Thyroid gland (tissue), 4 donors: ENCODE results near the gene SP8. TPM values are rescaled to one million over a fixed set of nuclear protein-coding genes. Genes with fewer than 3 reads are reported as not detected.

Experiments used
- DNase-seq, 2 donors: peaks; one replicate each; pipeline ENCODE4 v3.0.0-alpha.2; 2019
- H3K27ac ChIP-seq, 3 donors: fragments of 200-600 bp; sonication (generic); 1 replicate in 2 of 3; 2 replicates in 1 of 3; pipeline ENCODE4 v1.5.1; 2016 to 2019; ENCODE audit warnings: mild to moderate bottlenecking in 1 of 3, moderate library complexity in 1 of 3
- H3K27me3 ChIP-seq: fragments of 200-600 bp; sonication (generic); one replicate; pipeline ENCODE4 v1.5.1; 2019
- H3K36me3 ChIP-seq, 2 donors: fragments of 200-600 bp; sonication (generic); one replicate each; pipeline ENCODE4 v1.5.1; 2016 to 2019
- H3K4me1 ChIP-seq, 2 donors: fragments of 200-600 bp; sonication (generic); one replicate each; pipeline ENCODE4 v1.5.1; 2017 to 2019
- H3K4me3 ChIP-seq, 3 donors: fragments of 200-600 bp; sonication (generic); replicated peaks in 1 of 3; 1 replicate in 2 of 3; 2 replicates in 1 of 3; pipeline ENCODE4 v1.5.1; 2016; ENCODE audit warnings: mild to moderate bottlenecking in 1 of 3
- H3K9me3 ChIP-seq: fragments of 200-600 bp; sonication (generic); one replicate; pipeline ENCODE4 v1.5.1; 2017
- CTCF ChIP-seq, 6 experiments: fragments of 200-600 bp in 3 of 6; fragments of 450-650 bp in 3 of 6; sonication (generic) in 3 of 6; IDR thresholded peaks; one replicate each; pipeline ENCODE4 v1.5.1; 2016 to 2019; ENCODE audit warnings: antibody characterized with exemption in 6 of 6, mild to moderate bottlenecking in 2 of 6, inconsistent platforms in 1 of 6, moderate library complexity in 1 of 6
- POLR2A ChIP-seq, 2 donors: fragments of 450-650 bp; IDR thresholded peaks; one replicate each; pipeline ENCODE4 v1.6.1; 2017; ENCODE audit warnings: antibody characterized with exemption in 2 of 2, mild to moderate bottlenecking in 2 of 2, moderate library complexity in 1 of 2
- WGBS, 2 donors: methylation state at CpG; one replicate each; pipeline ENCODE4 v1.1.5; 2017; 5-methylcytosine and 5-hydroxymethylcytosine counted together
- intact Hi-C: fragments of 100-400 bp; cut with DNase I; formaldehyde crosslinking; loops from one replicate; pipeline ENCODE4 v1.15.1; 2023
- total RNA-seq, 4 donors: library from RNA; depleted of rRNA; stranded (reverse); fragments of >200 nt; gene quantifications; one replicate each; pipeline ENCODE4 v1.2.3, GENCODE V29; 2016

The SP8 gene
- total RNA-seq, 4 donors from 2014 or later, result not detected

DNA sequence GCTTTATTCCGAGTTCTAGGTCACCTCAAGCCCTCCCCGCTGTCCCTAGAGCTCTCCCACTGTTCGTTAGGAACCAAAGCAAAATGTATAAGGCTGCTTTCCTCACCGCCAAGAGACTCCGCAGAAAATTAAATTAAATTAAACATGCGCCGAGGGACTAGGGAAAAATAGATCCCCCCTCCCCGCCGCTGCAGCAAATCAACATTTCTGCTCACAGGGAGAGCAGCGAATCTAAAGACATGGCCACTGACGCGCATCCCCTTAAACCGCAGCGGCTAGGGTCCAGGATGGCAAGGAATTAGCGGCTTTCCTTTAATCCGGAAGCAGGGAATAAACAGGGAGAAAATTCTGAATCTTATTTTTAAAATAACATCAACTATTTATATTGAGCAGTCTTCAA lies 7.6 kb downstream of the SP8 start:
- no peaks in the 10 kb centered on the region for H3K36me3 ChIP-seq
- 16 to 22% methylated on average over 16 of the region's 16 CpGs for WGBS, 2 donors
- no peak overlapping the region for H3K4me3 ChIP-seq
- no peaks in the 10 kb centered on the region for H3K9me3 ChIP-seq
- peaks cover 0 to 12% of the 10 kb centered on the region in 2 donors for H3K4me1 ChIP-seq
- TF ChIP-seq POLR2A (IDR thresholded peaks at IDR 0.05) (no peak), CTCF (IDR thresholded peaks at IDR 0.05) (no peak)
- intact Hi-C loops, result no loop called here
- H3K27ac ChIP-seq, result no peak overlapping the region
- H3K27me3 ChIP-seq, result peaks cover 59% of the 10 kb centered on the region
- DNase-seq, result no peak

DNA sequence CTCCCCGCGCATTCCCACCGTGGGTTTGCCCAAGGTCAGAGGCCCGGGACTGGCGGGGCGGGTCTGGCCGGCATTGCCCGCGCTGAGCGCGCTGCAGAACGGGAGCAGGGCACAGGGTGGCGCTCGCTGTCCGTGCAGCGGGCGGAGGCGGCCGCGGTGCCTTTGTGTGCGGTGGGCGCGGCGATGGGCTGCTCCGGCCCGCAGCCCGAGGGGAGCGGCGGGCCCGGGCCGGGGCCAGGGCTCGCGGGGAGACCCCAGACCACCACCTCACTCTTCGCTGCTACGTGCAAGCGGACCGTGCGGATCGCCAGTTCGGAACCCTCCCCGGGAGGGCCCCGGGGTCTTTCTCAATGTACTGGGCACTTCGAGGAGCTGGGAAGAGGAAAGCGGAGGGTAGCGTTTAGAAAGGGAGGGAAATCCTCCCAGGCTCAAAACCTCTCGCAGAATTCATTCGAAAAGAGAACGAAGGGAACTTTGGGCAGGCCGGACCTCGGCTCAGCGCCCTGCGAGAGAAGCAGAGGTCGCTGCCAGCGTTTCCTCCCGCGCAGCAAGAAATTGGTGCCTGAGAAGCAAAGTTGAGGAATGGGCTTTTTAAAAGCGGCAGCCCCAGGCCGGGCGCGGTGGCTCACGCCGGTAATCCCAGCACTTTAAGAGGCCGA lies 8.5 kb downstream of the SP8 start:
- intact Hi-C loops, result no loop called here
- TF ChIP-seq CTCF (IDR thresholded peaks at IDR 0.05), result peak in 3 of 6 experiments; percentile 33 to 59 (median 54)
- TF ChIP-seq POLR2A (IDR thresholded peaks at IDR 0.05), result no peak
- DNase-seq, result peak in 1 of 2 donors; percentile 22
- WGBS, 2 donors, result 5 to 6% methylated on average over 32 to 38 of the region's 63 CpGs
- peaks cover 61% of the 10 kb centered on the region for H3K27me3 ChIP-seq
- H3K9me3 ChIP-seq, result no peaks in the 10 kb centered on the region
- no peak overlapping the region for H3K27ac ChIP-seq
- H3K4me1 ChIP-seq, result peaks cover 0 to 11% of the 10 kb centered on the region in 2 donors
- no peaks in the 10 kb centered on the region for H3K36me3 ChIP-seq
- H3K4me3 ChIP-seq, result no peak overlapping the region

DNA sequence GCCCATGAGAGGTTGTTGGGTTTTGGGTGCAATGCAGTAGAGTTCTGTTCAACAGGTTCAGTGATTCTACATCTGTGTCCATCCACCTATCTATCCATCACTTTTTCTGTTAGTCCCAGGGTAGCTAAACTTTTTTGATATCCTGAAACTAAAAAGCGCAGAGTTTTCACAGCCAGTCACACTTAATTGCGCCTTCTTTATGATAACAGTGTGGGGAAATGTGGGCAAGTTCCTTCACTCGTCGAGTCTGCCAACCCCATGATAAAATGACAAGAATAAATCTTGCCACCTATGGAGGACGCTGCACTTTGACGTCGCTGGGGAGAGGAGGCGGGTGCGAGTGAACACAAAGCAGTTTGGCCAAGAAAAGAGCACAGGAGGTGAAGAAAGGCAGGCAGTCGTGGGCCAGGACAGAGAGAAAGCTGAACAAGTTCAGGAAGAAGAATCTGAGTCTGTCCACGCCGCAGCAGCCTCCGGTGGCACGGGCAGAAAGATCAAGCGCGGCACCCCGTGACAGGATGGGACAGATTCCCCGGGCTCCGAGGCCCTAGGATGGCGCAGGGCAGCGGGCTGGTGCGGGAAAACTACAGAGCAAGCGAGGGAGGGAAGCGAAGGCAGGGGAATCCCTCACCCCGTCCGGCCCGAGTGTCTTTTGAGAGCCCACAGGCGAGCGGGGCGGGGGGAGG lies 9.2 kb downstream of the SP8 start:
- peaks cover 54% of the 10 kb centered on the region for H3K27me3 ChIP-seq
- no peaks in the 10 kb centered on the region for H3K36me3 ChIP-seq
- H3K4me1 ChIP-seq, result peaks cover 0 to 11% of the 10 kb centered on the region in 2 donors
- no peak for DNase-seq
- intact Hi-C loops, result no loop called here
- H3K4me3 ChIP-seq, result no peak overlapping the region
- 9 to 12% methylated on average over 23 to 29 of the region's 30 CpGs for WGBS, 2 donors
- H3K9me3 ChIP-seq, result no peaks in the 10 kb centered on the region
- no peak overlapping the region for H3K27ac ChIP-seq
- TF ChIP-seq CTCF (IDR thresholded peaks at IDR 0.05) (no peak), POLR2A (IDR thresholded peaks at IDR 0.05) (no peak)

GRCh38 chr7:20776942-20777341 lies 9.7 kb downstream of the SP8 start:
- Histone ChIP-seq H3K4me3 (no peak overlapping the region), H3K27ac (no peak overlapping the region), H3K36me3 (no peaks in the 10 kb centered on the region), H3K9me3 (no peaks in the 10 kb centered on the region), H3K4me1 (peaks cover 0 to 11% of the 10 kb centered on the region in 2 donors), H3K27me3 (peaks cover 54% of the 10 kb centered on the region)
- DNase-seq, result no peak
- 16 to 21% methylated on average over 10 of the region's 10 CpGs for WGBS, 2 donors
- TF ChIP-seq CTCF (IDR thresholded peaks at IDR 0.05) (no peak), POLR2A (IDR thresholded peaks at IDR 0.05) (no peak)
- intact Hi-C loops, result no loop called here
